HepG2 (cell line): Measurements from ENCODE around the gene FNDC3B. TPM values are rescaled to one million over a fixed set of nuclear protein-coding genes. Genes with fewer than 3 reads are reported as not detected.

ENCODE experiments used
- GABPB1 ChIP-seq: IDR thresholded peaks from 2 replicates; pipeline ENCODE4 v1.6.1; 2016; ENCODE audit warnings: mild to moderate bottlenecking, missing genetic modification reagents, moderate library complexity, missing compliant biosample characterization
- HNRNPL ChIP-seq: fragments of 200-400 bp; formaldehyde crosslinking; IDR thresholded peaks from 2 replicates; pipeline ENCODE4 v1.6.1; 2017; ENCODE audit warnings: mild to moderate bottlenecking, low read depth, low read length
- MTA3 ChIP-seq: sonication (generic); formaldehyde crosslinking; IDR thresholded peaks from 2 replicates; pipeline ENCODE4 v1.4.0; 2020; ENCODE audit warnings: missing genetic modification reagents
- POLR2A ChIP-seq, 2 experiments: IDR thresholded peaks; 2 replicates each; pipeline ENCODE4 v1.6.1; 2011; ENCODE audit warnings: low read depth in 2 of 2, low read length in 2 of 2, mild to moderate bottlenecking in 1 of 2, moderate library complexity in 1 of 2; ENCODE audit not compliant: insufficient read depth in 1 of 2
- ZNF446 ChIP-seq: sonication (generic); formaldehyde crosslinking; IDR thresholded peaks from 2 replicates; pipeline ENCODE4 v1.5.0; 2020; ENCODE audit warnings: mild to moderate bottlenecking, missing genetic modification reagents
- ZSCAN20 ChIP-seq: sonication (generic); formaldehyde crosslinking; IDR thresholded peaks from 2 replicates; pipeline ENCODE4 v1.4.0; 2020; ENCODE audit warnings: missing genetic modification reagents, mild to moderate bottlenecking, borderline replicate concordance
- ZSCAN31 ChIP-seq: sonication (generic); formaldehyde crosslinking; IDR thresholded peaks from 2 replicates; pipeline ENCODE4 v1.5.0; 2020; ENCODE audit warnings: low read depth, mild to moderate bottlenecking, missing genetic modification reagents
- polyA plus RNA-seq, 8 experiments: library from polyadenylated mRNA; depleted of rRNA in 3 of 8; stranded (reverse) in 7 of 8; unstranded in 1 of 8; fragments of >200 nt; fragmentation: Illumina TruSeq in 4 of 8; extraction: Trizol in 4 of 8; gene quantifications; 2 replicates each; pipeline versions ENCODE4 v1.2.1 to v1.2.3, GENCODE V29; 2011 to 2016; ENCODE audit warnings: low read depth in 4 of 8, missing spikeins in 1 of 8, mixed read lengths in 1 of 8; ENCODE audit not compliant: insufficient read depth in 1 of 8
- total RNA-seq, 5 experiments: library from RNA; depleted of rRNA; stranded (reverse); fragments of >200 nt; fragmentation: Illumina TruSeq; extraction: Trizol; gene quantifications; 2 replicates each; pipeline ENCODE4 v1.2.3, GENCODE V29; 2016; ENCODE audit warnings: low read depth in 1 of 5
- TF ChIP-seq, protein P1 (sequence below): sonication (generic); formaldehyde crosslinking; IDR thresholded peaks from 2 replicates; pipeline ENCODE4 v1.4.0; 2020; ENCODE audit warnings: missing genetic modification reagents
- TF ChIP-seq, protein P2 (sequence below): sonication (generic); formaldehyde crosslinking; IDR thresholded peaks from 2 replicates; pipeline ENCODE4 v1.4.0; 2020; ENCODE audit warnings: mild to moderate bottlenecking, missing genetic modification reagents
- TF ChIP-seq, protein P3 (sequence below): sonication (generic); formaldehyde crosslinking; IDR thresholded peaks from 2 replicates; pipeline ENCODE4 v1.5.0; 2020; ENCODE audit warnings: mild to moderate bottlenecking, missing genetic modification reagents
- TF ChIP-seq, protein P4 (sequence below): sonication (generic); formaldehyde crosslinking; IDR thresholded peaks from 2 replicates; pipeline ENCODE4 v1.9.0; 2022; ENCODE audit warnings: missing genetic modification reagents, mild to moderate bottlenecking, borderline replicate concordance

The FNDC3B gene
- total and polyA plus RNA-seq, 2 of the 13 experiments (the other 11 are each of a cell fraction or from before 2014, with no cell fraction given), result 74.8 to 103 TPM

DNA sequence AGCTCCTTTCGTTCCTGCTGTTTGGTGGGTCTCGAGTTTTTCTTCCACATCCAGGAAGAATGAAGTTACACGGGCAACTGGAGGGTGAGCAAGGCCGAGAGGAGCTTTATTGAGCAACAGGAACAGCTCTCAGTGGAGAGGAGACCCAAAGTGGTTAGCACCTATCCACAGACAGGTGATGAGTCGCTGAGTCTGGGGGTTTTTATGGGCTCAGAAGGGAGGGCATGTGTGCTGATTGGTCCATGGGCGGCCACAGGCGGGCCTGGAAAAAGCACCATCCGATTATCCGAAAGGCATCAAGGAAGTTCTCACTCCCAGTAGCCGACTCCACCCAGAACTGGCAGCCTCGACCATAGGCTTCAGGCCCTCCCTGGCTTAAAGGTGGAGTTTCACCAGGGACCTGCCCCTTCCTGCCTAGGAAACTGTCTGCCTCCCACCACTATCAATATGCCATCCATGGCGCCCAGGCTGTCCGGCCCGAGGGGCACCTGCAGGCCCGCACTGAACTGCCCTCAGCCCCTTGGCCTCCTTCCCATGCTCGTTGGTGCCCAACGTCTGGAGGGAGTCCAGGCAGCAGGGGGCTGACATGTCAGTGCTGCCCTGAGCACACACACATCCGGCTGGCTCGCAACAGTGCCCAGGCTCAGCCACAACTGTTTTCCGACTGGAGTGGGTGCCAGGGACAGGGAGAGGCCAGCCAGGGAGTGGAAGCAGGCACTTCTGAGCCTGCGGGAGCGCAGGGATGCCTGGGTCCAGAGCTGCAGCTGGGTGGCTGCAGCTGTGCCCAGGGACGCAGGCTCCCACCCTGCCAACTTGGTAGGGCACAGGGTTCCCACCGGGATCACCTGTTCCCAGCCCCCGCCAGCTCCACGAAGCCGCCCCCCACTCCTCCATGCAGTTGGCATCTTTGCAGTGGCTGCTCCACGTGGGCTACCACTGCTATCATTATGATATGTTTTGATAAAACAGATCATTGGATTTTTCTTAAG lies 170.2 kb downstream of the FNDC3B start (continued):
- TF ChIP-seq, protein P1, sequence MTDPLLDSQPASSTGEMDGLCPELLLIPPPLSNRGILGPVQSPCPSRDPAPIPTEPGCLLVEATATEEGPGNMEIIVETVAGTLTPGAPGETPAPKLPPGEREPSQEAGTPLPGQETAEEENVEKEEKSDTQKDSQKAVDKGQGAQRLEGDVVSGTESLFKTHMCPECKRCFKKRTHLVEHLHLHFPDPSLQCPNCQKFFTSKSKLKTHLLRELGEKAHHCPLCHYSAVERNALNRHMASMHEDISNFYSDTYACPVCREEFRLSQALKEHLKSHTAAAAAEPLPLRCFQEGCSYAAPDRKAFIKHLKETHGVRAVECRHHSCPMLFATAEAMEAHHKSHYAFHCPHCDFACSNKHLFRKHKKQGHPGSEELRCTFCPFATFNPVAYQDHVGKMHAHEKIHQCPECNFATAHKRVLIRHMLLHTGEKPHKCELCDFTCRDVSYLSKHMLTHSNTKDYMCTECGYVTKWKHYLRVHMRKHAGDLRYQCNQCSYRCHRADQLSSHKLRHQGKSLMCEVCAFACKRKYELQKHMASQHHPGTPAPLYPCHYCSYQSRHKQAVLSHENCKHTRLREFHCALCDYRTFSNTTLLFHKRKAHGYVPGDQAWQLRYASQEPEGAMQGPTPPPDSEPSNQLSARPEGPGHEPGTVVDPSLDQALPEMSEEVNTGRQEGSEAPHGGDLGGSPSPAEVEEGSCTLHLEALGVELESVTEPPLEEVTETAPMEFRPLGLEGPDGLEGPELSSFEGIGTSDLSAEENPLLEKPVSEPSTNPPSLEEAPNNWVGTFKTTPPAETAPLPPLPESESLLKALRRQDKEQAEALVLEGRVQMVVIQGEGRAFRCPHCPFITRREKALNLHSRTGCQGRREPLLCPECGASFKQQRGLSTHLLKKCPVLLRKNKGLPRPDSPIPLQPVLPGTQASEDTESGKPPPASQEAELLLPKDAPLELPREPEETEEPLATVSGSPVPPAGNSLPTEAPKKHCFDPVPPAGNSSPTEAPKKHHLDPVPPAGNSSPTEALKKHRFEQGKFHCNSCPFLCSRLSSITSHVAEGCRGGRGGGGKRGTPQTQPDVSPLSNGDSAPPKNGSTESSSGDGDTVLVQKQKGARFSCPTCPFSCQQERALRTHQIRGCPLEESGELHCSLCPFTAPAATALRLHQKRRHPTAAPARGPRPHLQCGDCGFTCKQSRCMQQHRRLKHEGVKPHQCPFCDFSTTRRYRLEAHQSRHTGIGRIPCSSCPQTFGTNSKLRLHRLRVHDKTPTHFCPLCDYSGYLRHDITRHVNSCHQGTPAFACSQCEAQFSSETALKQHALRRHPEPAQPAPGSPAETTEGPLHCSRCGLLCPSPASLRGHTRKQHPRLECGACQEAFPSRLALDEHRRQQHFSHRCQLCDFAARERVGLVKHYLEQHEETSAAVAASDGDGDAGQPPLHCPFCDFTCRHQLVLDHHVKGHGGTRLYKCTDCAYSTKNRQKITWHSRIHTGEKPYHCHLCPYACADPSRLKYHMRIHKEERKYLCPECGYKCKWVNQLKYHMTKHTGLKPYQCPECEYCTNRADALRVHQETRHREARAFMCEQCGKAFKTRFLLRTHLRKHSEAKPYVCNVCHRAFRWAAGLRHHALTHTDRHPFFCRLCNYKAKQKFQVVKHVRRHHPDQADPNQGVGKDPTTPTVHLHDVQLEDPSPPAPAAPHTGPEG (CRISPR knock-in tag), result no peak
- TF ChIP-seq, protein P2, sequence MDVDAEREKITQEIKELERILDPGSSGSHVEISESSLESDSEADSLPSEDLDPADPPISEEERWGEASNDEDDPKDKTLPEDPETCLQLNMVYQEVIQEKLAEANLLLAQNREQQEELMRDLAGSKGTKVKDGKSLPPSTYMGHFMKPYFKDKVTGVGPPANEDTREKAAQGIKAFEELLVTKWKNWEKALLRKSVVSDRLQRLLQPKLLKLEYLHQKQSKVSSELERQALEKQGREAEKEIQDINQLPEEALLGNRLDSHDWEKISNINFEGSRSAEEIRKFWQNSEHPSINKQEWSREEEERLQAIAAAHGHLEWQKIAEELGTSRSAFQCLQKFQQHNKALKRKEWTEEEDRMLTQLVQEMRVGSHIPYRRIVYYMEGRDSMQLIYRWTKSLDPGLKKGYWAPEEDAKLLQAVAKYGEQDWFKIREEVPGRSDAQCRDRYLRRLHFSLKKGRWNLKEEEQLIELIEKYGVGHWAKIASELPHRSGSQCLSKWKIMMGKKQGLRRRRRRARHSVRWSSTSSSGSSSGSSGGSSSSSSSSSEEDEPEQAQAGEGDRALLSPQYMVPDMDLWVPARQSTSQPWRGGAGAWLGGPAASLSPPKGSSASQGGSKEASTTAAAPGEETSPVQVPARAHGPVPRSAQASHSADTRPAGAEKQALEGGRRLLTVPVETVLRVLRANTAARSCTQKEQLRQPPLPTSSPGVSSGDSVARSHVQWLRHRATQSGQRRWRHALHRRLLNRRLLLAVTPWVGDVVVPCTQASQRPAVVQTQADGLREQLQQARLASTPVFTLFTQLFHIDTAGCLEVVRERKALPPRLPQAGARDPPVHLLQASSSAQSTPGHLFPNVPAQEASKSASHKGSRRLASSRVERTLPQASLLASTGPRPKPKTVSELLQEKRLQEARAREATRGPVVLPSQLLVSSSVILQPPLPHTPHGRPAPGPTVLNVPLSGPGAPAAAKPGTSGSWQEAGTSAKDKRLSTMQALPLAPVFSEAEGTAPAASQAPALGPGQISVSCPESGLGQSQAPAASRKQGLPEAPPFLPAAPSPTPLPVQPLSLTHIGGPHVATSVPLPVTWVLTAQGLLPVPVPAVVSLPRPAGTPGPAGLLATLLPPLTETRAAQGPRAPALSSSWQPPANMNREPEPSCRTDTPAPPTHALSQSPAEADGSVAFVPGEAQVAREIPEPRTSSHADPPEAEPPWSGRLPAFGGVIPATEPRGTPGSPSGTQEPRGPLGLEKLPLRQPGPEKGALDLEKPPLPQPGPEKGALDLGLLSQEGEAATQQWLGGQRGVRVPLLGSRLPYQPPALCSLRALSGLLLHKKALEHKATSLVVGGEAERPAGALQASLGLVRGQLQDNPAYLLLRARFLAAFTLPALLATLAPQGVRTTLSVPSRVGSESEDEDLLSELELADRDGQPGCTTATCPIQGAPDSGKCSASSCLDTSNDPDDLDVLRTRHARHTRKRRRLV, result no peak
- TF ChIP-seq, protein P3, sequence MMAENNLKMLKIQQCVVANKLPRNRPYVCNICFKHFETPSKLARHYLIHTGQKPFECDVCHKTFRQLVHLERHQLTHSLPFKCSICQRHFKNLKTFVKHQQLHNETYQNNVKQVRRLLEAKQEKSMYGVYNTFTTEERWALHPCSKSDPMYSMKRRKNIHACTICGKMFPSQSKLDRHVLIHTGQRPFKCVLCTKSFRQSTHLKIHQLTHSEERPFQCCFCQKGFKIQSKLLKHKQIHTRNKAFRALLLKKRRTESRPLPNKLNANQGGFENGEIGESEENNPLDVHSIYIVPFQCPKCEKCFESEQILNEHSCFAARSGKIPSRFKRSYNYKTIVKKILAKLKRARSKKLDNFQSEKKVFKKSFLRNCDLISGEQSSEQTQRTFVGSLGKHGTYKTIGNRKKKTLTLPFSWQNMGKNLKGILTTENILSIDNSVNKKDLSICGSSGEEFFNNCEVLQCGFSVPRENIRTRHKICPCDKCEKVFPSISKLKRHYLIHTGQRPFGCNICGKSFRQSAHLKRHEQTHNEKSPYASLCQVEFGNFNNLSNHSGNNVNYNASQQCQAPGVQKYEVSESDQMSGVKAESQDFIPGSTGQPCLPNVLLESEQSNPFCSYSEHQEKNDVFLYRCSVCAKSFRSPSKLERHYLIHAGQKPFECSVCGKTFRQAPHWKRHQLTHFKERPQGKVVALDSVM (CRISPR knock-in tag), result no peak
- TF ChIP-seq, protein P4, sequence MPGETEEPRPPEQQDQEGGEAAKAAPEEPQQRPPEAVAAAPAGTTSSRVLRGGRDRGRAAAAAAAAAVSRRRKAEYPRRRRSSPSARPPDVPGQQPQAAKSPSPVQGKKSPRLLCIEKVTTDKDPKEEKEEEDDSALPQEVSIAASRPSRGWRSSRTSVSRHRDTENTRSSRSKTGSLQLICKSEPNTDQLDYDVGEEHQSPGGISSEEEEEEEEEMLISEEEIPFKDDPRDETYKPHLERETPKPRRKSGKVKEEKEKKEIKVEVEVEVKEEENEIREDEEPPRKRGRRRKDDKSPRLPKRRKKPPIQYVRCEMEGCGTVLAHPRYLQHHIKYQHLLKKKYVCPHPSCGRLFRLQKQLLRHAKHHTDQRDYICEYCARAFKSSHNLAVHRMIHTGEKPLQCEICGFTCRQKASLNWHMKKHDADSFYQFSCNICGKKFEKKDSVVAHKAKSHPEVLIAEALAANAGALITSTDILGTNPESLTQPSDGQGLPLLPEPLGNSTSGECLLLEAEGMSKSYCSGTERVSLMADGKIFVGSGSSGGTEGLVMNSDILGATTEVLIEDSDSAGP (CRISPR knock-in tag), result 0 out of 2 replicates have a peak, but pooled peaks have one; percentile 12
- TF ChIP-seq HNRNPL (peak; percentile 76; the same call in 1 of the 2 replicates), GABPB1 (CRISPR knock-in tag) (0 out of 2 replicates have a peak, but pooled peaks have one; percentile 23), ZSCAN20 (CRISPR knock-in tag) (no peak), ZSCAN31 (CRISPR knock-in tag) (no peak), POLR2A (IDR thresholded peaks at IDR 0.05; ENCODE audit: insufficient read depth in 1 of 2, low read depth in 2 of 2, low read length in 2 of 2) (peak in 1 of 2 experiments; percentile 45; a peak in 1 of 4 replicates), MTA3 (CRISPR knock-in tag) (no peak), ZNF446 (no peak)
